Amniotic epithelial cell (primary cell): Measurements from ENCODE around the gene ARAP1.

ENCODE experiments used
- DNase-seq: peaks from one replicate; pipeline ENCODE4 v3.0.0-alpha.2; 2010; ENCODE audit warnings: low read depth

Gene ARAP1

GRCh38 chr11:72635933-72636332 is 116.3 kb downstream of the ARAP1 start:
- no peak for DNase-seq

- DNase-seq, result no peak
Observed at GRCh38 chr11:72635309-72635915, 116.8 kb downstream of the ARAP1 start.
